Testis (tissue), 2 donors: ENCODE measurements around the gene ABHD17A.

ENCODE experiments used
- CTCF ChIP-seq, 3 experiments: fragments of 450-650 bp in 2 of 3; fragments of 200-600 bp in 1 of 3; sonication (generic) in 1 of 3; IDR thresholded peaks; one replicate each; pipeline ENCODE4 v1.5.1; 2016 to 2019; ENCODE audit warnings: antibody characterized with exemption in 3 of 3, mild to moderate bottlenecking in 2 of 3, moderate library complexity in 1 of 3
- POLR2A ChIP-seq: fragments of 450-650 bp; IDR thresholded peaks from one replicate; pipeline ENCODE4 v1.6.1; 2017; ENCODE audit warnings: antibody characterized with exemption, mild to moderate bottlenecking, moderate library complexity

GRCh38 chr19:1841209-1841924, 43.9 kb downstream of the ABHD17A start:
- TF ChIP-seq CTCF (IDR thresholded peaks at IDR 0.05) (no peak), POLR2A (no peak)
